Astrocyte (in vitro differentiated cells and primary cell): ENCODE data around the gene ZNF768.

Experiments
- EZH2 ChIP-seq: IDR thresholded peaks from 2 replicates; pipeline ENCODE4 v1.6.1; 2012; ENCODE audit warnings: mild to moderate bottlenecking, low read length, inconsistent platforms; ENCODE audit not compliant: insufficient read depth
- TF ChIP-seq, protein P1 (sequence below): IDR thresholded peaks from 2 replicates; pipeline ENCODE4 v1.5.1; 2011; ENCODE audit warnings: low read depth, mild to moderate bottlenecking, inconsistent platforms, low read length, moderate library complexity; ENCODE audit not compliant: insufficient read depth

DNA sequence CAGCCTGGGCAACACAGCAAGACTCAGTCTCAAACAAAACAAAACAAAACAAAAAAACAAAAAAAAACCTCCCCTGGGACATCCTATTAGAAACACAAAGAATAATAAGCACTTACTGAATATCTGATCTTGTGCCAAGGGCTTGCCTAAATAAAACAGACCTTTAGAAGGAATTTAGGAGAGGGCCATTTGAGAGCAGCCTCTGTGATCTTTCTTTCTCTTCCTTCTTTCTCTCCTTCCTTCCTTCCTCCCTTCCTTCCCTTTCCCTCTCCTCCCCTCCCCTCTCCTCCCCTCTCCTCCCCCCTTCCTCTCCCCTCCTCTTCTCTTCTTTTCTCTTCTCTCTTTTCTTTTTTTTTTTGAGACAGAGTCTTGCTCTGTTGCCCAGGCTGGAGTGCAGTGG, 41.5 kb downstream of the ZNF768 start:
- TF ChIP-seq, protein P1, sequence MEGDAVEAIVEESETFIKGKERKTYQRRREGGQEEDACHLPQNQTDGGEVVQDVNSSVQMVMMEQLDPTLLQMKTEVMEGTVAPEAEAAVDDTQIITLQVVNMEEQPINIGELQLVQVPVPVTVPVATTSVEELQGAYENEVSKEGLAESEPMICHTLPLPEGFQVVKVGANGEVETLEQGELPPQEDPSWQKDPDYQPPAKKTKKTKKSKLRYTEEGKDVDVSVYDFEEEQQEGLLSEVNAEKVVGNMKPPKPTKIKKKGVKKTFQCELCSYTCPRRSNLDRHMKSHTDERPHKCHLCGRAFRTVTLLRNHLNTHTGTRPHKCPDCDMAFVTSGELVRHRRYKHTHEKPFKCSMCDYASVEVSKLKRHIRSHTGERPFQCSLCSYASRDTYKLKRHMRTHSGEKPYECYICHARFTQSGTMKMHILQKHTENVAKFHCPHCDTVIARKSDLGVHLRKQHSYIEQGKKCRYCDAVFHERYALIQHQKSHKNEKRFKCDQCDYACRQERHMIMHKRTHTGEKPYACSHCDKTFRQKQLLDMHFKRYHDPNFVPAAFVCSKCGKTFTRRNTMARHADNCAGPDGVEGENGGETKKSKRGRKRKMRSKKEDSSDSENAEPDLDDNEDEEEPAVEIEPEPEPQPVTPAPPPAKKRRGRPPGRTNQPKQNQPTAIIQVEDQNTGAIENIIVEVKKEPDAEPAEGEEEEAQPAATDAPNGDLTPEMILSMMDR: no peak
- TF ChIP-seq EZH2: no peak
